Measurements from ENCODE around the gene APOC3. TPM values are rescaled to one million over a fixed set of nuclear protein-coding genes. Genes with fewer than 3 reads are reported as not detected.

APOC3 gene
- total RNA-seq, 1 donor from 2014 or later: not detected

- H3K4me3 ChIP-seq (ENCODE audit: low read depth, low read length): no peak overlapping the region
- no peak for DNase-seq (ENCODE audit: low read depth)
- TF ChIP-seq, protein P1, sequence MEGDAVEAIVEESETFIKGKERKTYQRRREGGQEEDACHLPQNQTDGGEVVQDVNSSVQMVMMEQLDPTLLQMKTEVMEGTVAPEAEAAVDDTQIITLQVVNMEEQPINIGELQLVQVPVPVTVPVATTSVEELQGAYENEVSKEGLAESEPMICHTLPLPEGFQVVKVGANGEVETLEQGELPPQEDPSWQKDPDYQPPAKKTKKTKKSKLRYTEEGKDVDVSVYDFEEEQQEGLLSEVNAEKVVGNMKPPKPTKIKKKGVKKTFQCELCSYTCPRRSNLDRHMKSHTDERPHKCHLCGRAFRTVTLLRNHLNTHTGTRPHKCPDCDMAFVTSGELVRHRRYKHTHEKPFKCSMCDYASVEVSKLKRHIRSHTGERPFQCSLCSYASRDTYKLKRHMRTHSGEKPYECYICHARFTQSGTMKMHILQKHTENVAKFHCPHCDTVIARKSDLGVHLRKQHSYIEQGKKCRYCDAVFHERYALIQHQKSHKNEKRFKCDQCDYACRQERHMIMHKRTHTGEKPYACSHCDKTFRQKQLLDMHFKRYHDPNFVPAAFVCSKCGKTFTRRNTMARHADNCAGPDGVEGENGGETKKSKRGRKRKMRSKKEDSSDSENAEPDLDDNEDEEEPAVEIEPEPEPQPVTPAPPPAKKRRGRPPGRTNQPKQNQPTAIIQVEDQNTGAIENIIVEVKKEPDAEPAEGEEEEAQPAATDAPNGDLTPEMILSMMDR (conservative IDR thresholded peaks at IDR 0.05; ENCODE audit: low read depth, low read length): no peak
Measured at GRCh38 chr11:116874251-116874650, 44.5 kb downstream of the APOC3 start.

- TF ChIP-seq, protein P1 (conservative IDR thresholded peaks at IDR 0.05; ENCODE audit: low read depth, low read length): no peak
- H3K4me3 ChIP-seq (ENCODE audit: low read depth, low read length): no peak overlapping the region
- no peak for DNase-seq (ENCODE audit: low read depth)
Measured at GRCh38 chr11:116875194-116875593, 45.5 kb downstream of the APOC3 start.

GRCh38 chr11:116876656-116877055 lies 46.9 kb downstream of the APOC3 start:
- no peak overlapping the region for H3K4me3 ChIP-seq (ENCODE audit: low read depth, low read length)
- TF ChIP-seq, protein P1 (conservative IDR thresholded peaks at IDR 0.05; ENCODE audit: low read depth, low read length): no peak
- no peak for DNase-seq (ENCODE audit: low read depth)

DNA sequence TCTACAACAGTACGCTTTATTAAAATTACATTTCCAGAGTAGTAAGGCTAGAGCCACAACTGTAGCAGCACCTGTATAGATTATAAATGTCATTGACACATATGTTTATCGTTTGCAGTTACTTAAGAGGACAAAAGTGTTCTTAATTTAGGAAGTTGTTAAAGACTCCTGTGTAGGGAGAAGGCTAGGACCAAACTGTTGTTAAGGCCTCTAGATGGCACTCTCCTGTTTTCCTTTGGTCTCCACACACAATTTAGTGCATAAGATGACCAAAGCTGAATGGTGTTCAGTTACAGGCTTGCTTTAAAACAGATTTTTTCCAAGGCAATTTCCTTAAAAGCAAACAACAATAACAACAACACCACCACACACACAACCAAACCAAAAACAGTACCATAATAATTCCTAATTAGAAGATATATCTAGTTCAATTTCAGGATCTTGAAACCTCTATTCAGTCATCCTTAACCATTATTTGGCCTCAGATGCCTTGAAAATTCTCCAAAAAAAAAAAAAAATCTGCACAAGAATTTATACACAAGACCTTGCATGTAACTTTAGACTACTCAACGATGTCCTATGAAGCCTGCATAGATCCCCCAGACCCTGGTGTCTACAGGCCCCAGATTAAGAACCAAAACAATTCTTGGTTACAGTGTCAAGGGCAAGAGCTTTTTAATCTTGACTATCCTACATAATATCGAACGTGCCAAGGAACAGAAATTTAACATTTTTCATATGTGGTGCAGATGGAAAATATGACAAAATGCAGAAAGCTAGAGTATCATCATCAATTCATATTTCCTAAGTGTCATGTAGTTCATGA lies 50.3 kb downstream of the APOC3 start:
- H3K4me3 ChIP-seq (ENCODE audit: low read depth, low read length): no peak overlapping the region
- no peak for DNase-seq (ENCODE audit: low read depth)
- TF ChIP-seq, protein P1 (conservative IDR thresholded peaks at IDR 0.05; ENCODE audit: low read depth, low read length): peak; percentile 90

- H3K4me3 ChIP-seq (ENCODE audit: low read depth, low read length): no peak overlapping the region
- TF ChIP-seq, protein P1 (conservative IDR thresholded peaks at IDR 0.05; ENCODE audit: low read depth, low read length): no peak
- no peak for DNase-seq (ENCODE audit: low read depth)
Measured at GRCh38 chr11:116881143-116881542, 51.4 kb downstream of the APOC3 start.

- no peak overlapping the region for H3K4me3 ChIP-seq (ENCODE audit: low read depth, low read length)
- TF ChIP-seq, protein P1 (conservative IDR thresholded peaks at IDR 0.05; ENCODE audit: low read depth, low read length): no peak
- no peak for DNase-seq (ENCODE audit: low read depth)
Measured at GRCh38 chr11:116882386-116882785, 52.7 kb downstream of the APOC3 start.

Other genes starting within 250 kb of the APOC3 start
- gene BUD13, start 56.9 kb upstream of the APOC3 start, total RNA-seq: 27.7 and 33.7 TPM in 2 replicates
- 39.4 and 64.4 TPM in 2 replicates for gene ZPR1, start 41.9 kb upstream of the APOC3 start, total RNA-seq
- gene APOA5, start 38.0 kb upstream of the APOC3 start, total RNA-seq: not detected in 2 replicates
- gene APOA4, start 6.6 kb upstream of the APOC3 start, total RNA-seq: not detected in 2 replicates
- not detected in 2 replicates for gene APOA1, start 7.7 kb downstream of the APOC3 start, total RNA-seq